ENCODE data around the gene ZNF829. TPM values are rescaled to one million over a fixed set of nuclear protein-coding genes. Genes with fewer than 3 reads are reported as not detected.

Gene ZNF829
- total and polyA plus RNA-seq, 2 donors = 2.2 to 4.0 TPM

DNA sequence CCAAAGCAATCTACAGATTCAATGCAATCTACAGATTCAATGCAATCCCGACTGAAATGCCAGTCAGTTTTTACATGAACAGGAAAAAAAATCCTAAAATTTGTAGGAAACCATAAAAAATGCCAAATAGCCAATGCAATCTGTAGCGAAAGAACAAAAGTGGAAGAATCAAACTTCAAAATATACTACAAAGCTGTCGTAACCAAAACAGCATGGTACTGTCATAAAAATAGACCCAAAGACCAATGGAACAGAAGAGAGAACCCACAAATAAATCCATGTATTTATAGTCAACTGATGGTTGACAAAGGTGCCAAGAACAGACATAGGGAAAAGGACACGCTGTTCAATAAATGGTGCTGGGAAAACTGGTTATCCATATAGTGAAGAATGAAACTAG is 17.7 kb downstream of the ZNF829 start:
- Histone ChIP-seq H3K27me3 (ENCODE audit: control insufficient read depth in 2 of 2, insufficient read depth in 1 of 2, low read length in 1 of 2) (no peaks in the 10 kb centered on the region), H3K4me3 (ENCODE audit: low read length in 2 of 2) (no peak overlapping the region), H3K27ac (ENCODE audit: low read depth in 1 of 2, low read length in 1 of 2) (no peak overlapping the region), H3K9me3 (ENCODE audit: control insufficient read depth in 2 of 2, insufficient read depth in 1 of 2, low read length in 1 of 2) (peaks cover 12 to 14% of the 10 kb centered on the region in 2 donors), H3K36me3 (ENCODE audit: control insufficient read depth in 2 of 2, insufficient read depth in 2 of 2, low read length in 1 of 2) (peaks cover 6 to 29% of the 10 kb centered on the region in 2 donors), H3K4me1 (ENCODE audit: control insufficient read depth in 2 of 2, insufficient read depth in 2 of 2, low read length in 2 of 2) (no peaks in the 10 kb centered on the region)
- no peak for DNase-seq (ENCODE audit: low read depth in 6 of 9, low spot score in 9 of 9)
- 98% methylated on average over 4 of the region's 4 CpGs for WGBS

DNA sequence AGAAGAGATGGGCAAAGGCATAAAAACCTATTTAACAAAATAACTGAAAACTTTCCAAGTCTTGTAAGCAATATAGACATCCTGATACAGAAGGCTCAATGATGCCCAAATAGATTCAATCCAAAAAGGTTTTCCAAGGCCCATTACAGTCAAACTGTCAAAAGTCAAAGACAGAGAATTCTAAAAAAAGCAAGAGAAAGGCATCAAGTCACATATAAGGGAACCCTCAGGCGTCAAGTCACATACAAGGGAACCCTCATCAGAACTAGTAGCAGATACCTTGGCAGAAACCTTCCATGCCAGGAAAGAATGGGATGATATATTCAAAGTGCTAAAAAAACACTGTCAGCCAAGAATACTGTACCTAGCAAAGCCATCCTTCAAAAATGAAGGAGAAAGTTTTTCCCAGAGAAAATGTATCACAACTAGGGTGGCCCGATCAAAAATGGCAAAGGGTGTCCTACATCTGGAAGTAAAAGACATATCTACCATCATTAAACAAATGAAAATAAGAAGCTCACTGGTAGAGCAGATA is 21.2 kb downstream of the ZNF829 start:
- Histone ChIP-seq H3K4me1 (ENCODE audit: control insufficient read depth in 2 of 2, insufficient read depth in 2 of 2, low read length in 2 of 2) (no peaks in the 10 kb centered on the region), H3K4me3 (ENCODE audit: low read length in 2 of 2) (no peak overlapping the region), H3K9me3 (ENCODE audit: control insufficient read depth in 2 of 2, insufficient read depth in 1 of 2, low read length in 1 of 2) (peaks cover 17 to 30% of the 10 kb centered on the region in 2 donors), H3K27me3 (ENCODE audit: control insufficient read depth in 2 of 2, insufficient read depth in 1 of 2, low read length in 1 of 2) (no peaks in the 10 kb centered on the region), H3K36me3 (ENCODE audit: control insufficient read depth in 2 of 2, insufficient read depth in 2 of 2, low read length in 1 of 2) (peaks cover 21 to 39% of the 10 kb centered on the region in 2 donors), H3K27ac (ENCODE audit: low read depth in 1 of 2, low read length in 1 of 2) (no peak overlapping the region)
- 100% methylated on average over 2 of the region's 2 CpGs for WGBS
- DNase-seq (ENCODE audit: low read depth in 6 of 9, low spot score in 9 of 9) = no peak

DNA sequence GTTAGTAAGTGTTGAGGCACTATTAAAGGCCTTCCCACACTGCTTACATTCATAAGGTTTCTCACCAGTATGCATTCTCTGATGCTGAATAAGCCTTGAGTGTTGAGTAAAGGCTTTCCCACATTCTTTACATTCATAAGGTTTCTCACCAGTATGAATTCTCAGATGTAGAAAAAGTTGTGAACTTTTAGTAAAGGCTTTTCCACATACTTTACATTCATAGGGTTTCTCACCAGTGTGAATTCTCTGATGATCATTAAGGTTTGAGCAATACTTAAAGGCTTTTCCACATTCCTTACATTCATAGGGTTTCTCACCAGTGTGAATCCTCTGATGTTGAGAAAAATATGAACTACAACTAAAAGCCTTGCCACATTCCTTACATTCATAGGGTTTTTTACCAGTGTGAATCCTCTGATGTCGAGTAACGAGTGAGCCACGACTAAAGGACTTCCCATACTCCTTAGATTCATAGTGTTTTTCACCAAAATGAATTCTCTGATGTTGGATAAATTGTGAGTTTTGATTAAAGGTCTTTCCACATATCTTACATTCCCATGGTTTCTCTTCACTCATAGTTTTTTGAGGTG is 24.2 kb downstream of the ZNF829 start:
- H3K4me3 ChIP-seq (ENCODE audit: low read length in 2 of 2) = no peak overlapping the region
- H3K27ac ChIP-seq (ENCODE audit: low read depth in 1 of 2, low read length in 1 of 2) = no peak overlapping the region
- DNase-seq (ENCODE audit: low read depth in 6 of 9, low spot score in 9 of 9) = no peak
- no peaks in the 10 kb centered on the region for H3K4me1 ChIP-seq (ENCODE audit: control insufficient read depth in 2 of 2, insufficient read depth in 2 of 2, low read length in 2 of 2)
- no peaks in the 10 kb centered on the region for H3K27me3 ChIP-seq (ENCODE audit: control insufficient read depth in 2 of 2, insufficient read depth in 1 of 2, low read length in 1 of 2)
- peaks cover 13 to 27% of the 10 kb centered on the region in 2 donors for H3K9me3 ChIP-seq (ENCODE audit: control insufficient read depth in 2 of 2, insufficient read depth in 1 of 2, low read length in 1 of 2)
- peaks cover 19 to 33% of the 10 kb centered on the region in 2 donors for H3K36me3 ChIP-seq (ENCODE audit: control insufficient read depth in 2 of 2, insufficient read depth in 2 of 2, low read length in 1 of 2)
- WGBS = over 99% methylated on average over 3 of the region's 3 CpGs

DNA sequence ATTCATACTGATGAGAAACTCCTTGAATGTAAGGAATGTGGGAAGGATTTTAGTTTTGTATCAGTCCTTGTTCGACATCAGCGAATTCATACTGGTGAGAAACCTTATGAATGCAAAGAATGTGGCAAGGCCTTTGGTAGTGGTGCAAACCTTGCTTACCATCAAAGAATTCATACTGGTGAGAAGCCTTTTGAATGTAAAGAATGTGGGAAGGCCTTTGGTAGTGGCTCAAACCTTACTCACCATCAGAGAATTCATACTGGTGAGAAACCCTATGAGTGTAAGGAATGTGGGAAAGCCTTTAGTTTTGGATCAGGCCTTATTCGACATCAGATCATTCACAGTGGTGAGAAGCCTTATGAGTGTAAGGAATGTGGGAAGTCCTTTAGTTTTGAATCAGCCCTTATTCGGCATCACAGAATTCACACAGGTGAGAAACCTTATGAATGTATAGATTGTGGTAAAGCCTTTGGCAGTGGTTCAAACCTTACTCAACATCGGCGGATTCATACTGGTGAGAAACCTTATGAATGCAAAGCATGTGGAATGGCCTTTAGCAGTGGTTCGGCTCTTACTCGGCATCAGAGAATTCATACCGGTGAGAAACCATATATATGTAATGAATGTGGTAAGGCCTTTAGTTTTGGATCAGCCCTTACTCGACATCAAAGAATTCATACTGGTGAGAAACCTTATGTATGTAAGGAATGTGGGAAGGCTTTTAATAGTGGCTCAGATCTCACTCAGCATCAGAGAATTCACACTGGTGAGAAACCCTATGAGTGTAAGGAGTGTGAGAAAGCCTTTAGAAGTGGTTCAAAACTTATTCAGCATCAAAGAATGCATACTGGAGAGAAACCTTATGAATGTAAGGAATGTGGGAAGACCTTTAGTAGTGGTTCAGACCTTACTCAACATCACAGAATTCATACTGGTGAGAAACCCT is 38.8 kb downstream of the ZNF829 start:
- Histone ChIP-seq H3K27me3 (ENCODE audit: control insufficient read depth in 2 of 2, insufficient read depth in 1 of 2, low read length in 1 of 2) (no peaks in the 10 kb centered on the region), H3K4me1 (ENCODE audit: control insufficient read depth in 2 of 2, insufficient read depth in 2 of 2, low read length in 2 of 2) (no peaks in the 10 kb centered on the region), H3K36me3 (ENCODE audit: control insufficient read depth in 2 of 2, insufficient read depth in 2 of 2, low read length in 1 of 2) (peaks cover 9 to 20% of the 10 kb centered on the region in 2 donors), H3K27ac (ENCODE audit: low read depth in 1 of 2, low read length in 1 of 2) (no peak overlapping the region), H3K4me3 (ENCODE audit: low read length in 2 of 2) (no peak overlapping the region), H3K9me3 (ENCODE audit: control insufficient read depth in 2 of 2, insufficient read depth in 1 of 2, low read length in 1 of 2) (peaks cover 11 to 13% of the 10 kb centered on the region in 2 donors)
- DNase-seq (ENCODE audit: low read depth in 6 of 9, low spot score in 9 of 9) = no peak
- 98% methylated on average over 10 of the region's 10 CpGs for WGBS

DNA sequence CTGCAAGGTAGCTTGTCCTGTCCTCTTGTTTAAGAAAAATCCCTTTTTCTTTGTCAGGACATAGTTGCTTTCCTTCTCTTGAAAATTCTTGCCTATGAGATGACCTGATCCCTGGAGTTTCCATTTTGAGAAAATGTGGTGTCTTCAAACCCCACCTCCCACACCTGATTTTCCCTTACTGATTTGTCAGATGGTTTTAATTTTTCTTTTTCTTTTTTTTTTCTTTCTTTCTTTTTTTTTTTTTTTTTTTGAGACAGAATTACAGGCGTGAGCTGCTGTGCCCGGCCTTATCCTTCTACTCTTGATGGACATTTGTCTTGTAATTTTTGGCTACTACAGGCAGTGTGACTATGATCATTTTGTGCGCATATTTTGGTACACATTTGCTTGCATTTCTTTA is 64.2 kb downstream of the ZNF829 start:
- no peak for DNase-seq (ENCODE audit: low read depth in 6 of 9, low spot score in 9 of 9)
- Histone ChIP-seq H3K27ac (ENCODE audit: low read depth in 1 of 2, low read length in 1 of 2) (no peak overlapping the region), H3K4me3 (ENCODE audit: low read length in 2 of 2) (peak overlapping the region in 1 of 2 donors; percentile 75), H3K27me3 (ENCODE audit: control insufficient read depth in 2 of 2, insufficient read depth in 1 of 2, low read length in 1 of 2) (no peaks in the 10 kb centered on the region), H3K36me3 (ENCODE audit: control insufficient read depth in 2 of 2, insufficient read depth in 2 of 2, low read length in 1 of 2) (peaks cover 6 to 8% of the 10 kb centered on the region in 2 donors), H3K4me1 (ENCODE audit: control insufficient read depth in 2 of 2, insufficient read depth in 2 of 2, low read length in 2 of 2) (peaks cover 6 to 12% of the 10 kb centered on the region in 2 donors), H3K9me3 (ENCODE audit: control insufficient read depth in 2 of 2, insufficient read depth in 1 of 2, low read length in 1 of 2) (peaks cover 2 to 7% of the 10 kb centered on the region in 2 donors)
- 96% methylated on average over 3 of the region's 3 CpGs for WGBS

DNA sequence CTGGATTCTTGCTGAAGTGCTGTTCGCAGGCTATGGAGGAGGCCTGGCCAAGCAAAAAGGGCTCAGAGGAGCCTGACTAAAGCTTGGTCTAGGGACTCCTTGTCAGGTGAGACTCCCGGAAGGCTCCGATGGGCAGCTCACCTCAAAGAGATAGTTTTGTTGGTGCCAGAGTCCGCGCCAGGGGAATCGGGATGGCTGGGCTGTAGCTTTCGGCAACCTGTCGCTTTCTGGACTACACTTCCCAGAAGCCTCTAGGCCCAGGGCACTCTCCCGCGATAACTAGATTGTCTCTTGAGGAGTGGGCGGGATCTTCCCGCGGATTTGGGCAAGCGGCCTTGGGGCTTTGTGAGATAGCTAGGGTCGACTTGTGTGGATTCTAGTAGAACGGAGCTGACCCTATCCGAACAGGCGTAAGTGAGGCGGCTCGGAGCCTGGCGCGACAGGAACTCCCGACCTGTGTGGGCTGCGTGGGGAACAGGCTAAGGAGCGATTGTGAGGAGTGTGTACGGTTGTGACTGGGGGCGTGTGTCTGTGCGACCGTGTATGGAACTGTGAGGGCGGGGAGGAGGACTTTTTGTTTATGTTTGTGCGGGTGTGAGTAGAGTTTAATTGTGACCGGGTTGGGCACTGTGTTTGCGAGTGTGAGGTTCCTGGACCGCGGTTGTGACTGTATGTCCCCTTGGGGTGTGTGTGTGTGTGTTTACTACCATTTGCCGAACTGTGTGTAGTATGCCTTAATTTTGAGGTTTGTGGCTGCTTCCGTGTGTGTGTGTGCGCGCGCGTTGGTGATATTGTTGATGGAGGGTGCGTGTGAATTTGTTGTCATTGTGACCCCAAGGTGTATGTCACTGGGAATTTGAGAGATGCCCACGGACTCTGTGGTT is 65.3 kb downstream of the ZNF829 start, which contains the start of gene ZNF345:
ZNF345 (plus strand) TSS at position 318 of the 884 bp plus-strand sequence. CDS start 25,955 bp downstream, outside the sequence.
- WGBS = under 1% methylated on average over 43 of the region's 43 CpGs
- DNase-seq (ENCODE audit: low read depth in 6 of 9, low spot score in 9 of 9) = peak; percentile 88 to 98 (median 94)
- Histone ChIP-seq H3K9me3 (ENCODE audit: control insufficient read depth in 2 of 2, insufficient read depth in 1 of 2, low read length in 1 of 2) (peaks cover 2 to 8% of the 10 kb centered on the region in 2 donors), H3K36me3 (ENCODE audit: control insufficient read depth in 2 of 2, insufficient read depth in 2 of 2, low read length in 1 of 2) (peaks cover 6 to 8% of the 10 kb centered on the region in 2 donors), H3K27ac (ENCODE audit: low read depth in 1 of 2, low read length in 1 of 2) (peak within 1 kb of the TSS; percentile 80 to 91), H3K27me3 (ENCODE audit: control insufficient read depth in 2 of 2, insufficient read depth in 1 of 2, low read length in 1 of 2) (no peaks in the 10 kb centered on the region), H3K4me1 (ENCODE audit: control insufficient read depth in 2 of 2, insufficient read depth in 2 of 2, low read length in 2 of 2) (peaks cover 6 to 12% of the 10 kb centered on the region in 2 donors), H3K4me3 (ENCODE audit: low read length in 2 of 2) (peak within 1 kb of the TSS; percentile 75 to 83)

DNA sequence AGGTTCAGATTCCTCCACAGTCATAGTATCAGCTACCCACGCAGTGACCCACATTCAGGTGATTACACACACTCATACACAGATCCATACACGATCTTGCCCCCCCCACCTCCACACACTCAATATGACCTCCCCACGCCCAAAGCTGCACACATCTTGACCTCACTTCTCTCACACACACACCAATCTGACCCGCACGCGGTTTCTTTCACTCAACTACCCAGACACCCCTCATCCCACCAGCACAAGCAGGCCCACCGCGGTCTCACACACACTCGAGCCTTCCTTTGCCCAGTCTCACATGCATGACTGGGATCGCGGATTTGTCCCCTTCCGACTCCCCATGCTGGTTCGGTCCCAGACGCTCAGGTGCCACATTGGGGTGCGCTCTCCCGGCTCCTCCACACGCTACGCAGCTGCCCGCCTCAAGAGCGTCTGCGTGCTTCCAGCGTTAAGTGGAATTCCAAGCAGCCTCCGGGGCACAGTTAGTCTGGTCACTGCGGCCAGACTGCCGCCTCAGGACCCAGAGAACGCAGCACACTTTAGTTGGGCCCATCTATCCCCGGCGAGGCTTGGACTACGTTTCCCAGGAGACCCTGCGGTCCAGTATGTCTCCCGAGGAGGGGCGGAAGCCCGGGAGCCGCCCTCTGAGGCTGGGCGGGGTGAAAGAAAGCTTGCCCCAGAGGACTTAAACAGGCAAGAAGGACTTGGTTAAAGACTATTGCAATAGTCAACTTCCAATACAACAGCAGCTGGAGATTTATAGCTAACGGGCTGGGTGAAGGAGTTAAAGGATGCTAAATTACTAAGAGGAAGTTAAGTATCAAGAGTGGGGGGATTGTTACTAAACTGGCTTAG is 66.2 kb downstream of the ZNF829 start:
- whole genome bisulfite sequencing = under 1% methylated on average over 36 of the region's 36 CpGs
- Histone ChIP-seq H3K27ac (ENCODE audit: low read depth in 1 of 2, low read length in 1 of 2) (peak overlapping the region; percentile 80 to 91), H3K4me1 (ENCODE audit: control insufficient read depth in 2 of 2, insufficient read depth in 2 of 2, low read length in 2 of 2) (peaks cover 6 to 12% of the 10 kb centered on the region in 2 donors), H3K4me3 (ENCODE audit: low read length in 2 of 2) (peak overlapping the region; percentile 75 to 83), H3K9me3 (ENCODE audit: control insufficient read depth in 2 of 2, insufficient read depth in 1 of 2, low read length in 1 of 2) (peaks cover 2 to 6% of the 10 kb centered on the region in 2 donors), H3K36me3 (ENCODE audit: control insufficient read depth in 2 of 2, insufficient read depth in 2 of 2, low read length in 1 of 2) (peaks cover 5 to 6% of the 10 kb centered on the region in 2 donors), H3K27me3 (ENCODE audit: control insufficient read depth in 2 of 2, insufficient read depth in 1 of 2, low read length in 1 of 2) (no peaks in the 10 kb centered on the region)
- peak; percentile 78 to 96 (median 89) for DNase-seq (ENCODE audit: low read depth in 6 of 9, low spot score in 9 of 9)

DNA sequence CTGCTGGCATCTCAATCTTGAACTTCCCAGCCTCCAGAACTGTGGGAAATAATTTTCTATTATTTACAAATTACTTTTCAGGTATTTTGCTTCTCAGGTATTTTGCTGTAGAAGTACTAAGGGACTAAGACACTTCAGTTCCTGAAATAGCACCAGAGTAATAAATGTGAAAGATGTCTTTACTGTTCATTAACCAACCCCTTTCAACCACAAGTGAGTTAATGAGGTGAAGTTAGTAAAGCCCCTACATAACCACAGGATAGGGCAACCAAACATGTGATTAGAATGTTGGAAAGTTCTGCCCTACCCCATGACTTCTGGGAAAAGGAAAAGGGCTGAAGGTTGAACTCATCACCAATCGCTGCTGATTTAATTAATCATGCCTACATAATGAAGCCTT is 68.1 kb downstream of the ZNF829 start:
- H3K27me3 ChIP-seq (ENCODE audit: control insufficient read depth in 2 of 2, insufficient read depth in 1 of 2, low read length in 1 of 2) = no peaks in the 10 kb centered on the region
- peaks cover 0 to 10% of the 10 kb centered on the region in 2 donors for H3K9me3 ChIP-seq (ENCODE audit: control insufficient read depth in 2 of 2, insufficient read depth in 1 of 2, low read length in 1 of 2)
- no peak for DNase-seq (ENCODE audit: low read depth in 6 of 9, low spot score in 9 of 9)
- no peak overlapping the region for H3K27ac ChIP-seq (ENCODE audit: low read depth in 1 of 2, low read length in 1 of 2)
- no peak overlapping the region for H3K4me3 ChIP-seq (ENCODE audit: low read length in 2 of 2)
- H3K4me1 ChIP-seq (ENCODE audit: control insufficient read depth in 2 of 2, insufficient read depth in 2 of 2, low read length in 2 of 2) = peaks cover 6 to 12% of the 10 kb centered on the region in 2 donors
- 93% methylated on average over 1 of the region's 1 CpG for WGBS
- H3K36me3 ChIP-seq (ENCODE audit: control insufficient read depth in 2 of 2, insufficient read depth in 2 of 2, low read length in 1 of 2) = no peaks in the 10 kb centered on the region

All from thymus (tissue), 11 donors.